HepG2 (cell line): Measurements from ENCODE around the gene CDC25C. TPM values are rescaled to one million over a fixed set of nuclear protein-coding genes. Genes with fewer than 3 reads are reported as not detected.
A peak's percentile ranks its signal among the peaks of the same experiment; 100 is the strongest.

ENCODE experiments used
- BRD4 ChIP-seq: sonication (generic); formaldehyde crosslinking; IDR thresholded peaks from 2 replicates; pipeline ENCODE4 v1.4.0; 2020; ENCODE audit warnings: missing genetic modification reagents
- ELK4 ChIP-seq: sonication (generic); formaldehyde crosslinking; IDR thresholded peaks from 2 replicates; pipeline ENCODE4 v1.9.0; 2021; ENCODE audit warnings: missing genetic modification reagents, borderline replicate concordance
- HOMEZ ChIP-seq: IDR thresholded peaks from 2 replicates; pipeline ENCODE4 v1.6.1; 2016; ENCODE audit warnings: low read depth
- ISL2 ChIP-seq: sonication (generic); formaldehyde crosslinking; IDR thresholded peaks from 2 replicates; pipeline ENCODE4 v1.5.0; 2020; ENCODE audit warnings: missing genetic modification reagents
- MAX ChIP-seq: IDR thresholded peaks from 2 replicates; pipeline ENCODE4 v1.6.1; 2012; ENCODE audit warnings: inconsistent platforms
- PPARG ChIP-seq: conservative IDR thresholded peaks from 2 replicates; pipeline ENCODE4 v1.6.1; 2016; ENCODE audit warnings: missing biosample characterization, missing genetic modification reagents
- SETDB1 ChIP-seq: sonication (generic); formaldehyde crosslinking; IDR thresholded peaks from 2 replicates; pipeline ENCODE4 v1.5.1; 2020; ENCODE audit warnings: missing genetic modification reagents, mild to moderate bottlenecking, borderline replicate concordance
- SOX5 ChIP-seq: IDR thresholded peaks from 2 replicates; pipeline ENCODE4 v1.6.1; 2016; ENCODE audit warnings: borderline replicate concordance
- SOX6 ChIP-seq, 2 experiments: fragments of 450-650 bp in 1 of 2; sonication (generic) in 1 of 2; formaldehyde crosslinking in 1 of 2; IDR thresholded peaks; 2 replicates each; pipeline versions ENCODE4 v1.4.0 to v1.6.1; 2017 to 2020; ENCODE audit warnings: antibody characterized with exemption in 1 of 2, mild to moderate bottlenecking in 1 of 2, missing genetic modification reagents in 1 of 2
- USF2 ChIP-seq, 2 experiments: sonication (generic) in 1 of 2; formaldehyde crosslinking in 1 of 2; IDR thresholded peaks; 2 replicates each; pipeline versions ENCODE4 v1.5.1 to v1.6.1; 2011 to 2020; ENCODE audit warnings: borderline replicate concordance in 1 of 2, low read depth in 1 of 2, low read length in 1 of 2, mild to moderate bottlenecking in 1 of 2, missing genetic modification reagents in 1 of 2, moderate library complexity in 1 of 2
- XBP1 ChIP-seq: sonication (generic); formaldehyde crosslinking; IDR thresholded peaks from 2 replicates; pipeline ENCODE4 v1.5.0; 2020; ENCODE audit warnings: missing genetic modification reagents
- ZBTB2 ChIP-seq: sonication (generic); formaldehyde crosslinking; IDR thresholded peaks from 2 replicates; pipeline ENCODE4 v1.8.0; 2022; ENCODE audit warnings: low read depth, missing genetic modification reagents
- ZNF24 ChIP-seq: fragments of 450-650 bp; IDR thresholded peaks from 2 replicates; pipeline ENCODE4 v1.6.1; 2017; ENCODE audit warnings: antibody characterized with exemption, mild to moderate bottlenecking
- ZNF574 ChIP-seq: sonication (generic); formaldehyde crosslinking; IDR thresholded peaks from 2 replicates; pipeline ENCODE4 v1.4.0; 2020; ENCODE audit warnings: missing genetic modification reagents
- polyA plus RNA-seq, 8 experiments: library from polyadenylated mRNA; depleted of rRNA in 3 of 8; stranded (reverse) in 7 of 8; unstranded in 1 of 8; fragments of >200 nt; fragmentation: Illumina TruSeq in 4 of 8; extraction: Trizol in 4 of 8; gene quantifications; 2 replicates each; pipeline versions ENCODE4 v1.2.1 to v1.2.3, GENCODE V29; 2011 to 2016; ENCODE audit warnings: low read depth in 4 of 8, missing spikeins in 1 of 8, mixed read lengths in 1 of 8; ENCODE audit not compliant: insufficient read depth in 1 of 8
- total RNA-seq, 5 experiments: library from RNA; depleted of rRNA; stranded (reverse); fragments of >200 nt; fragmentation: Illumina TruSeq; extraction: Trizol; gene quantifications; 2 replicates each; pipeline ENCODE4 v1.2.3, GENCODE V29; 2016; ENCODE audit warnings: low read depth in 1 of 5

CDC25C gene
- total and polyA plus RNA-seq, 2 of the 13 experiments (the other 11 are each of a cell fraction or from before 2014, with no cell fraction given): 17.7 to 27.6 TPM

GRCh38 chr5:138331449-138332368 is at the start of gene CDC25C (continued):
- TF ChIP-seq ELK4 (CRISPR knock-in tag): no peak
- TF ChIP-seq SOX6 (IDR thresholded peaks at IDR 0.05): no peak
- 0 out of 2 replicates have a peak, but pooled peaks have one; percentile 33 for TF ChIP-seq SOX6 (CRISPR knock-in tag; IDR thresholded peaks at IDR 0.05)
- TF ChIP-seq ZNF574 (CRISPR knock-in tag): peak; percentile 74
- peak; percentile 48 for TF ChIP-seq ISL2 (CRISPR knock-in tag)
- TF ChIP-seq HOMEZ: 0 out of 2 replicates have a peak, but pooled peaks have one; percentile 42
- no peak for TF ChIP-seq USF2 (IDR thresholded peaks at IDR 0.05; ENCODE audit: low read depth, low read length)
- TF ChIP-seq USF2 (CRISPR knock-in tag; IDR thresholded peaks at IDR 0.05; ENCODE audit: borderline replicate concordance): peak; percentile 69; the same call in 1 of the 2 replicates
- no peak for TF ChIP-seq PPARG (CRISPR knock-in tag)
- peak; percentile 76 for TF ChIP-seq BRD4 (CRISPR knock-in tag)
- no peak for TF ChIP-seq ZNF24
- no peak for TF ChIP-seq SETDB1 (CRISPR knock-in tag)
- TF ChIP-seq SOX5 (CRISPR knock-in tag): 0 out of 2 replicates have a peak, but pooled peaks have one; percentile 4
- TF ChIP-seq XBP1 (CRISPR knock-in tag): no peak
- TF ChIP-seq MAX: peak; percentile 82
- 0 out of 2 replicates have a peak, but pooled peaks have one; percentile 27 for TF ChIP-seq ZBTB2 (CRISPR knock-in tag)
